GM23248 (cell line): Measurements from ENCODE around the gene SIPA1.

ENCODE experiments used
- EZH2 ChIP-seq: fragments of 200-600 bp; sonication (generic); IDR thresholded peaks from 2 replicates; pipeline ENCODE4 v1.6.1; 2018; ENCODE audit warnings: antibody characterized with exemption, mild to moderate bottlenecking; ENCODE audit not compliant: insufficient read depth, poor library complexity, severe bottlenecking
- EZH2phosphoT487 ChIP-seq: fragments of 200-600 bp; sonication (generic); IDR thresholded peaks from 2 replicates; pipeline ENCODE4 v1.6.1; 2018; ENCODE audit warnings: antibody characterized with exemption, moderate library complexity, mild to moderate bottlenecking, low read depth; ENCODE audit not compliant: insufficient read depth

- TF ChIP-seq EZH2phosphoT487 = no peak
- no peak for TF ChIP-seq EZH2
These were observed 6.9 kb downstream of the SIPA1 start for GRCh38 chr11:65644837-65645236.
